ENCODE results near the gene SLC2A4RG.
A peak's percentile ranks its signal among the peaks of the same experiment; 100 is the strongest.

SLC2A4RG gene

DNA sequence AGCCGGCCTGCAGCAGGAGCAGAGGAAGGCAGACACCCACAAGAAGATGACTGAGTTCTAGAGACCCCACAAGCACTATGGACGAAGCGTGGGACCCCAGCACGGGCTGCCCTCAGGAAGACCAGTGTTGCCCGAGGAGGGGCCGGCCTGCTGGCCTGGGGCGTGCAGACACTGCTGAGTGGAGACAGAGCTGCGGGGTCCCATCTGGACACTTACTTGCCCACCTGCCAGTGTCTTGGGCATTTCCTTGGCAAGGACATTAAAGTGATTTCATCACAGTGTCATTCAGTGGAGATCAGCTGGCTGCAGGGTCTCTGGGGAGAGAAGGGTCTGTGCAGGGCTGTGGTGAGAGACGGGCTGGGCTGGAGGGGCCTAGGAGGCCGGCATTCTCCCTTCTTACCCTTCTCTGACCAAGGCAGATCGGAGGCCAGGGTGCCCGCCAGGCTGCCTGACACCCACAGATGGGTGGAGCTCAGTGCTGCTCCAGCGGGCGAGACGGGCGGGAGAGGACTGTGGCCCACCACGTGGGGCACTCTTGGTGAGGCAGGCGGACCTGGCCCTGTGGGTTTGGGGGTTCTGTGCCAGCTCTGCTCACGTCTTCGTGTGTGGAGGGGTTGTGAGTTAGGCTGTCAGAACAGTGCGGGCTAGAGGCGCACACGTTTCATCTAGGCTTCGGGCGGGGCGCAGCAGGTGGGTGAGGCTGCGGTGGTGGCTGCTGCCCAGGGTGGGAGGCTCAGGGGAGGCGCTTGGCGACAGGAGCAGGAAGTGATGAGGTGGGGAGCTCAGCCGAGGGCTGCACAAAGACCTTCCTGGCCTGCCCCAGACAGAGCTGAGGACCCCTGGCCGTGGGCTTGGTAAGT is 3.5 kb upstream of the SLC2A4RG start, which contains the start of gene LIME1:
Gene LIME1, plus strand, starts transcription at position 806 of the 860 bp plus-strand sequence. CDS start 886 bp downstream, outside the sequence.
- no peaks in the 10 kb centered on the region for H3K9me3 ChIP-seq
- TF ChIP-seq, protein P1, sequence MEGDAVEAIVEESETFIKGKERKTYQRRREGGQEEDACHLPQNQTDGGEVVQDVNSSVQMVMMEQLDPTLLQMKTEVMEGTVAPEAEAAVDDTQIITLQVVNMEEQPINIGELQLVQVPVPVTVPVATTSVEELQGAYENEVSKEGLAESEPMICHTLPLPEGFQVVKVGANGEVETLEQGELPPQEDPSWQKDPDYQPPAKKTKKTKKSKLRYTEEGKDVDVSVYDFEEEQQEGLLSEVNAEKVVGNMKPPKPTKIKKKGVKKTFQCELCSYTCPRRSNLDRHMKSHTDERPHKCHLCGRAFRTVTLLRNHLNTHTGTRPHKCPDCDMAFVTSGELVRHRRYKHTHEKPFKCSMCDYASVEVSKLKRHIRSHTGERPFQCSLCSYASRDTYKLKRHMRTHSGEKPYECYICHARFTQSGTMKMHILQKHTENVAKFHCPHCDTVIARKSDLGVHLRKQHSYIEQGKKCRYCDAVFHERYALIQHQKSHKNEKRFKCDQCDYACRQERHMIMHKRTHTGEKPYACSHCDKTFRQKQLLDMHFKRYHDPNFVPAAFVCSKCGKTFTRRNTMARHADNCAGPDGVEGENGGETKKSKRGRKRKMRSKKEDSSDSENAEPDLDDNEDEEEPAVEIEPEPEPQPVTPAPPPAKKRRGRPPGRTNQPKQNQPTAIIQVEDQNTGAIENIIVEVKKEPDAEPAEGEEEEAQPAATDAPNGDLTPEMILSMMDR (IDR thresholded peaks at IDR 0.05; ENCODE audit: low read depth, low read length): no peak
- no peak for DNase-seq
- H3K4me1 ChIP-seq: peaks cover 3% of the 10 kb centered on the region
- H3K4me3 ChIP-seq (ENCODE audit: low read depth, low read length): no peak within 1 kb of the TSS
- H3K36me3 ChIP-seq: peaks cover 28% of the 10 kb centered on the region
- peaks cover 3% of the 10 kb centered on the region; the same call in 1 of the 2 replicates for H3K27me3 ChIP-seq

DNA sequence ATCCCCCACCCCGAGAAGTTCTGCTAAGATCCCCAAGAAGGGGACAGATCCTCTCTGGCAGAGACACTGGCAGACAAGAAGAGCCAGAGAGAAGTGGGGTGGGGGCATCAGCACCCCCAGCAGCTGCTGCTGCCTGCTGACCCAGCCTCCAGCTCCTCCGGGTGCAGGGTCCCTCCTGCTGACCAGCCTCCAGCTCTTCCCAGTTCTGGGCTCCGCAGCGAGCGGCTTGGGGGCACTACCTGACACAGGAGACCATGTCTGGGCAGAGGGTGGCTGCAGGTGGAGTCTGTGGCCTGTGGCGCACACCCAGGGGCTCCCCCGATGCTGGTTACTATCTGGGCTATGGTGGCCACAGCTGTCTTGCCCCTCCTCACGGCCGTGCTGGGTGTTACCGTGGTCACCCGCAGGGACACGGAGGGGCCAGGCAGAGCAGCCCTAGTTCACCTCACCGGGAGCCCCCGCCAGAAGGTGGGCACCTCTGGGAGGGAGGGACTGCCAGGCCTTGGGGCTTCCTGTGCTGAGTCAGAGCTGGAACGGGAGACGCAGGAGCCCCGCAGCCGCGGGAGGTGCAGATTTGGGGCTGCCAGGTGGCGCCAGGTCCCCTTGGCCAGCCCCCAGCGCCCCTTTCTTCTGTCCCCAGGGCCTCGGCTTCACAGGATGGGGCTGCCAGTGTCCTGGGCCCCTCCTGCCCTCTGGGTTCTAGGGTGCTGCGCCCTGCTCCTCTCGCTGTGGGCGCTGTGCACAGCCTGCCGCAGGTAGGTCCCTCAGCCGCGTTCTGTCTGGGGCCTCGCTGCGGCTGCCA is 2.5 kb upstream of the SLC2A4RG start:
- Histone ChIP-seq H3K4me1 (peaks cover 3% of the 10 kb centered on the region), H3K36me3 (peaks cover 34% of the 10 kb centered on the region), H3K27me3 (peaks cover 3% of the 10 kb centered on the region; the same call in 1 of the 2 replicates), H3K4me3 (ENCODE audit: low read depth, low read length) (no peak overlapping the region), H3K9me3 (no peaks in the 10 kb centered on the region)
- DNase-seq: peak; percentile 12
- TF ChIP-seq, protein P1 (IDR thresholded peaks at IDR 0.05; ENCODE audit: low read depth, low read length): no peak

DNA sequence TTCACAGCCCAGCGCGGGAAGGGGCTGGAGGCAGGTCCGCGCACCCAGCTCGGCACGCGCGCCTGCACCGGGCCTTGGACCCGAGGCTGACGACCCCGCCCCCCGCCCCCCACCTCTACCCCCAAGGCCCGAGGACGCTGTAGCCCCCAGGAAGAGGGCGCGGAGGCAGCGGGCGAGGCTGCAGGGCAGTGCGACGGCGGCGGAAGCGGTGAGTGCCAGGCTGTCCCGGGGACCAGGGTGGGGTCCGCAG is 2.0 kb upstream of the SLC2A4RG start:
- Histone ChIP-seq H3K36me3 (peaks cover 38% of the 10 kb centered on the region), H3K4me1 (peaks cover 3% of the 10 kb centered on the region), H3K27me3 (peaks cover 3% of the 10 kb centered on the region; the same call in 1 of the 2 replicates), H3K9me3 (no peaks in the 10 kb centered on the region), H3K4me3 (ENCODE audit: low read depth, low read length) (no peak overlapping the region)
- DNase-seq: no peak
- TF ChIP-seq, protein P1 (IDR thresholded peaks at IDR 0.05; ENCODE audit: low read depth, low read length): no peak

DNA sequence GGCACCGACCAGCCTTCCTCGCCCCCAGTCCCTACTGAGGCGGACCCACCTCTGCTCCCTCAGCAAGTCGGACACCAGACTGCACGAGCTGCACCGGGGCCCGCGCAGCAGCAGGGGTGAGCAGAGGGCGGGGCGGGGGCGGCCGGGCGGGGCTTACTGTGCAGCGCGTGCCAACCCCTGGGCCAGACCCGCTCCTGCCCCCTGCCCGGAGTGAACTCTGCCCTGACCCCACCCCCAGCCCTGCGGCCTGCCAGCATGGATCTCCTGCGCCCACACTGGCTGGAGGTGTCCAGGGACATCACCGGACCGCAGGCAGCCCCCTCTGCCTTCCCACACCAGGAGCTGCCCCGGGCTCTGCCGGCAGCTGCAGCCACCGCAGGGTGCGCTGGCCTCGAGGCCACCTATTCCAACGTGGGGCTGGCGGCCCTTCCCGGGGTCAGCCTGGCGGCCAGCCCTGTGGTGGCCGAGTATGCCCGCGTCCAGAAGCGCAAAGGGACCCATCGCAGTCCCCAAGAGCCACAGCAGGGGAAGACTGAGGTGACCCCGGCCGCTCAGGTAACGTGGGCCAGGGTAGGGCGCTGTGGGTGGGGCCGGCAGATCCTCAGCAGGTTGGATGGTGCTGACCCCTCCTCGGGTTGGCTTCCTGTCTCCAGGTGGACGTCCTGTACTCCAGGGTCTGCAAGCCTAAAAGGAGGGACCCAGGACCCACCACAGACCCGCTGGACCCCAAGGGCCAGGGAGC is 1.5 kb upstream of the SLC2A4RG start:
- H3K36me3 ChIP-seq: peaks cover 35% of the 10 kb centered on the region
- H3K4me1 ChIP-seq: peaks cover 3% of the 10 kb centered on the region
- TF ChIP-seq, protein P1 (IDR thresholded peaks at IDR 0.05; ENCODE audit: low read depth, low read length): no peak
- H3K4me3 ChIP-seq (ENCODE audit: low read depth, low read length): no peak overlapping the region
- DNase-seq: no peak
- peaks cover 3% of the 10 kb centered on the region; the same call in 1 of the 2 replicates for H3K27me3 ChIP-seq
- no peaks in the 10 kb centered on the region for H3K9me3 ChIP-seq

DNA sequence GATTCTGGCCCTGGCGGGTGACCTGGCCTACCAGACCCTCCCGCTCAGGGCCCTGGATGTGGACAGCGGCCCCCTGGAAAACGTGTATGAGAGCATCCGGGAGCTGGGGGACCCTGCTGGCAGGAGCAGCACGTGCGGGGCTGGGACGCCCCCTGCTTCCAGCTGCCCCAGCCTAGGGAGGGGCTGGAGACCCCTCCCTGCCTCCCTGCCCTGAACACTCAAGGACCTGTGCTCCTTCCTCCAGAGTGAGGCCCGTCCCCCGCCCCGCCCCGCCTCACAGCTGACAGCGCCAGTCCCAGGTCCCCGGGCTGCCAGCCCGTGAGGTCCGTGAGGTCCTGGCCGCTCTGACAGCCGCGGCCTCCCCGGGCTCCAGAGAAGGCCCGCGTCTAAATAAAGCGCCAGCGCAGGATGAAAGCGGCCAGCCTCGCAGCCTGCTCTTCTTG is 868 bp upstream of the SLC2A4RG start:
- Histone ChIP-seq H3K9me3 (no peaks in the 10 kb centered on the region), H3K4me1 (peaks cover 3% of the 10 kb centered on the region), H3K27me3 (peaks cover 3% of the 10 kb centered on the region; the same call in 1 of the 2 replicates), H3K36me3 (peaks cover 33% of the 10 kb centered on the region), H3K4me3 (ENCODE audit: low read depth, low read length) (peak overlapping the region; percentile 46; the same call in 1 of the 2 replicates)
- DNase-seq: peak; percentile 62
- TF ChIP-seq, protein P1 (IDR thresholded peaks at IDR 0.05; ENCODE audit: low read depth, low read length): no peak

Measured in BE2C (cell line).